Mesodermal cell (in vitro differentiated cells): ENCODE data around the gene GRSF1. TPM values are rescaled to one million over a fixed set of nuclear protein-coding genes. Genes with fewer than 3 reads are reported as not detected.

Experiments used
- H3K27ac ChIP-seq: 2 replicates; pipeline ENCODE4 v1.7.0; 2013; ENCODE audit warnings: mild to moderate bottlenecking, low read depth, low read length, moderate library complexity; ENCODE audit not compliant: severe bottlenecking
- H3K36me3 ChIP-seq: 2 replicates; pipeline ENCODE4 v1.7.1; 2013; ENCODE audit warnings: mild to moderate bottlenecking, low read length, moderate library complexity; ENCODE audit not compliant: control insufficient read depth, insufficient read depth
- H3K4me1 ChIP-seq: one replicate; pipeline ENCODE4 v1.7.1; 2013; ENCODE audit warnings: mild to moderate bottlenecking, low read length; ENCODE audit not compliant: insufficient read depth, control insufficient read depth, poor library complexity, severe bottlenecking
- H3K4me3 ChIP-seq: 2 replicates; pipeline ENCODE4 v1.7.0; 2013; ENCODE audit warnings: low read length, control low read depth, mild to moderate bottlenecking; ENCODE audit not compliant: insufficient read depth, poor library complexity, severe bottlenecking; ENCODE audit errors: extremely low read depth
- H3K9me3 ChIP-seq: 2 replicates; pipeline ENCODE4 v1.7.1; 2013; ENCODE audit warnings: mild to moderate bottlenecking, low read length, moderate library complexity; ENCODE audit not compliant: control insufficient read depth
- WGBS, 2 experiments: methylation state at CpG; one replicate each; pipeline ENCODE4 v1.1.5; 2013; ENCODE audit warnings: missing lambda C conversion rate in 2 of 2; ENCODE audit not compliant: insufficient coverage in 2 of 2; 5-methylcytosine and 5-hydroxymethylcytosine counted together
- polyA plus RNA-seq, 2 experiments: library from polyadenylated mRNA; stranded (reverse); fragments of 50-300 nt; gene quantifications; one replicate each; pipeline ENCODE4 v1.2.3, GENCODE V29; 2013

The GRSF1 gene
- polyA plus RNA-seq (2013, experiment 1 of 2): 89.9 TPM
- polyA plus RNA-seq (2013, experiment 2 of 2): 98.0 TPM

DNA sequence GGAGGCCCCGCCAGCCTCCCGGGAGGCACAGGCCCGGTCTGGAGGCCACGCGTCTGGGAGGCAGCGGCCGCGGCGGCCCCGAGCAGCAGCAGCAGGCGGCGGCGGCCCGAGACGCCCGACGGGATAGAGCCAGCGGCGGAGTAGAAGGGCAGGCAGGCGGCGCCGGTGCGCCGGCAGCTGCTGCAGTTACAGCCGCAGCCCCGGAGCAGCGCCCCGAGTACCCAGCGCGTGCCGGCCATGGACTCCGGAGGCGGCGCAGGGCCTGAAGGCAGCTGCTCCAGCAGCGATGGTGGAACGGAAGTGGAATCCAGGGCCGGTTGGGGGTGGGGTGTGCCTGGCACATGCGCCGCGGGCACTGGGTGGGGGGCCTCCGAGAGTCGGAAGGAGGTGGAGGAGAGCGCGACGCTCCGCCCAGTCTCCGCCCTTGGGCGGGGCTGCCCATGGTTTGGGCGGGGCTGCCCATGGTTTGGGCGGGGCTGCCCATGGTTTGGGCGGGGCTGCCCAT lies at the start of gene GRSF1:
Gene GRSF1, minus strand, starts transcription at position 302 of the 505 bp plus-strand sequence. Its CDS starts 63 bp downstream, at position 239.
- Histone ChIP-seq H3K4me3 (peak within 1 kb of the TSS; percentile 87), H3K36me3 (peaks cover 23% of the 10 kb centered on the region), H3K9me3 (no peaks in the 10 kb centered on the region), H3K27ac (peak within 1 kb of the TSS; percentile 89), H3K4me1 (peaks cover 4% of the 10 kb centered on the region)
- WGBS, 2 experiments: 0% methylated on average over 22 to 35 of the region's 51 CpGs

DNA sequence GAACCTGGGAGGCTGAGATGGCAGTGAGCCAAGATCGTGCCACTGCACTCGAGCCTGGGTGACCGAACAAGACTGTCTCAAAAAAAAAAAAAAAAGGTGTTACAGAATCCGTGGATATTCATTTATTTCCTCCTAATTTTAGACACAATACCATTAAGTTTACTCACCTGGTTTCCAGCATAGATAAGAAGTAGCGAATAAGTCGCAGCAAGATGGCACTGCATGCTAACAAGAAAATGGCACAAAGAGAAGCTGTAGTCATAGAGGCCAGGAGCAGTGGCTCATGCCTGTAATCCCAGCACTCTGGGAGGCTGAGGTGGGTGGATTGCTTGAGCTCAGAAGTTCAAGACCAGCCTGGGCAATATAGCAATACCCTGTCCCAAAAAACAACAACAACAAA lies 45.5 kb upstream of the GRSF1 start:
- 90 to 94% methylated on average over 3 to 4 of the region's 6 CpGs for WGBS, 2 experiments
- H3K36me3 ChIP-seq: no peaks in the 10 kb centered on the region
- no peak overlapping the region for H3K27ac ChIP-seq
- no peaks in the 10 kb centered on the region for H3K4me1 ChIP-seq
- no peaks in the 10 kb centered on the region for H3K9me3 ChIP-seq
- H3K4me3 ChIP-seq: no peak overlapping the region

- Histone ChIP-seq H3K4me1 (no peaks in the 10 kb centered on the region), H3K36me3 (no peaks in the 10 kb centered on the region), H3K27ac (no peak overlapping the region), H3K4me3 (no peak overlapping the region), H3K9me3 (no peaks in the 10 kb centered on the region)
- WGBS, 2 experiments: no CpG with 5 or more reads among the region's 3 CpGs
These were observed 41.0 kb upstream of the GRSF1 start for GRCh38 chr4:70880739-70881138.

DNA sequence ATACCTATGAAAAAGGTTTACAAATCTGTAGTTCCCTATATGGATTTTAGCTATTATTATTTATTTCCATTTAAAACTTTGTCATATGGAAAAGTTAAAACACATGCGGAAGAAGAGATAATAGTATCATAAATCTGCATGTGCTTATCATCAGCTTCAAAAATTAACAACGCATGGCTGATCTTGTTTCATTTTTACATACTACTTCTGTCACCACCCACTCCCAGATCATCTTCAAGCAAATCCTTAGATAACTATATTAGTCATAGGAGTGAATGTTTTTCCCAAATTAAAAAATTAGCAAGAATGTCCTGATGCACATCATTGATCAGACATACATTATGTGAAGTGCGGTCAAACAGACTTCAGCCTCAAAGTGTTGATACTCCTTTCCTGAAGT lies 37.9 kb upstream of the GRSF1 start:
- Histone ChIP-seq H3K27ac (no peak overlapping the region), H3K4me1 (no peaks in the 10 kb centered on the region), H3K36me3 (no peaks in the 10 kb centered on the region), H3K4me3 (no peak overlapping the region), H3K9me3 (no peaks in the 10 kb centered on the region)
- no CpG with 5 or more reads among the region's 3 CpGs for WGBS, 2 experiments

DNA sequence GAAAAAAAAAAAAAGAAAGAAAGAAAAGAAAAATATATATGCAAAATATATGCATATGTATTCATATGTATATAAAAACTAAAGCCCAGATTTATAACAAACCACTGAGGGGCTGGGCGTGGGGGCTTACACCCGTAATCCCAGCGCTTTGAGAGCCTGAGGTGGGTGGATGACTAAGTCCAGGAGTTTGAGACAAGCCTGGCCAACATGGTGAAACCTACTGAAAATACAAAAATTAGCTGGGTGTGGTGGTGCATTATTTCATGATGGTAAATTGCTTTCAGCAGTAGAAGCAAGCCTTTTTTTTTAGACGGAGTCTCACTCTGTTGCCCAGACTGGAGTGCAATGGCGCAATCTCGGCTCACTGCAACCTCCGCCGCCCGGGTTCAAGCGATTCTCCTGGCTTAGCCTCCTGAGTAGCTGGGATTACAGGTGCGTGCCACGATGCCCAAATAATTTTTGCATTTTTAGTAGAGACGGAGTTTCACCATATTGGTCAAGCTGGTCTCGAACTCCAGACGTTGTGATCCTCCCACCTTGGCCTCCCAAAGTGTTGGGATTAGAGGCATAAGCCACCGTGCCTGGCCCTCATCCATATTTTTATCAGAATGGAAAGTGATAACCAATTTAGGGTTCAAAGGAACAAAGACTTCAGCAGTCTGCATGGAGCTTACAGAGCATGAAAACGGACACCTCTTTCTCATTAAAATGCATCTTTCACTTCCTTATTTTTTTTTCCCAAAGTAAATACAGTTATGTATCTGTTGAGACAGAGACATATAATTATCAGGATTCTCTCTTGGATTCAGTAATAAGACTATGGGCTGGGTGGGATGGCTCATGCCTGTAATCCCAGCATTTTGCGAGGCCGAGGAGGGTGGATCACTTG lies 34.8 kb upstream of the GRSF1 start:
- no peak overlapping the region for H3K27ac ChIP-seq
- 90 to 93% methylated on average over 14 to 15 of the region's 19 CpGs for WGBS, 2 experiments
- H3K4me3 ChIP-seq: no peak overlapping the region
- H3K4me1 ChIP-seq: no peaks in the 10 kb centered on the region
- no peaks in the 10 kb centered on the region for H3K9me3 ChIP-seq
- H3K36me3 ChIP-seq: no peaks in the 10 kb centered on the region

- WGBS, 2 experiments: 100% methylated on average over 1 of the region's 3 CpGs; no CpG with 5 or more reads in 1 of the 2 experiments
- no peak overlapping the region for H3K4me3 ChIP-seq
- no peak overlapping the region for H3K27ac ChIP-seq
- no peaks in the 10 kb centered on the region for H3K9me3 ChIP-seq
- H3K4me1 ChIP-seq: no peaks in the 10 kb centered on the region
- H3K36me3 ChIP-seq: no peaks in the 10 kb centered on the region
These were observed 33.5 kb upstream of the GRSF1 start for GRCh38 chr4:70873216-70873615.

- H3K36me3 ChIP-seq: no peaks in the 10 kb centered on the region
These were observed 29.1 kb upstream of the GRSF1 start for GRCh38 chr4:70868778-70869177.

DNA sequence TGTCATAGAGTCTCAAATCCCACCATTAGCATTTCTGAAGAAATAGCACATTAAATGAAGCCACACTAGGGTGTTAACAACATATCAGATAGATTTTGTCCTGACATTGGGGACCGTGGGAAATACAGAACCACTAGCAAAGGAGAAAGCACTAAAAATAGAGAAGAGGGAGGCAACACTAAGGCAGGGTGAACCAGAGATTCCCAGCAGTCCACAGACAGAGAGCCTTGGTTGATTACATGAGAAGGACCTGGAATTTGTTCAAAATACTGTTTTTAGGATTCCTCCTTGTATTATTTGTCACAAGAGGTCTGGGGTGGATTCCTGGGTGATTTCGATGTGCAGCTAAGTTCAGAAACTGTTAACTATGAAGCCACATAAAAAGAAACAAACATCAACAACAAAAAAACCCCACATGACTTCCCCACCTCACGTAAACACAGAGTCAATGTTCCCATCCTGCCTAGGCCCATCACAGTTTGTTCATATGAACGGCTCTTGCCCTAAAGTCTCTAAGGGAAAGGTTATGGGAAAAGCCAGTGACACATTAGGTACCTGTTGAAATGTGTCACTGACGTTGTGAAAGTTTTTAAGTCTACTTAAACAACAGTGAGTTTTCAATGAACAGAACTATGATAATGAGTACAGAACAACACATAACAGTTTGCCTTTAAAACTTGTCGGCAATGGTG lies 23.6 kb upstream of the GRSF1 start:
- Histone ChIP-seq H3K9me3 (no peaks in the 10 kb centered on the region), H3K4me3 (no peak overlapping the region), H3K4me1 (no peaks in the 10 kb centered on the region), H3K27ac (no peak overlapping the region), H3K36me3 (no peaks in the 10 kb centered on the region)
- WGBS, 2 experiments: 50 to 62% methylated on average over 2 to 3 of the region's 6 CpGs

More at GRCh38 chr4:70868778-70869177, 29.1 kb upstream of the GRSF1 start:
- Histone ChIP-seq H3K9me3 (no peaks in the 10 kb centered on the region), H3K4me1 (no peaks in the 10 kb centered on the region), H3K4me3 (no peak overlapping the region), H3K27ac (no peak overlapping the region)

GRCh38 chr4:70859066-70859465 lies 19.4 kb upstream of the GRSF1 start:
- H3K36me3 ChIP-seq: no peaks in the 10 kb centered on the region
- H3K4me3 ChIP-seq: no peak overlapping the region
- H3K9me3 ChIP-seq: no peaks in the 10 kb centered on the region
- no peak overlapping the region for H3K27ac ChIP-seq
- H3K4me1 ChIP-seq: no peaks in the 10 kb centered on the region
- WGBS, 2 experiments: 100% methylated on average over 1 of the region's 1 CpG

DNA sequence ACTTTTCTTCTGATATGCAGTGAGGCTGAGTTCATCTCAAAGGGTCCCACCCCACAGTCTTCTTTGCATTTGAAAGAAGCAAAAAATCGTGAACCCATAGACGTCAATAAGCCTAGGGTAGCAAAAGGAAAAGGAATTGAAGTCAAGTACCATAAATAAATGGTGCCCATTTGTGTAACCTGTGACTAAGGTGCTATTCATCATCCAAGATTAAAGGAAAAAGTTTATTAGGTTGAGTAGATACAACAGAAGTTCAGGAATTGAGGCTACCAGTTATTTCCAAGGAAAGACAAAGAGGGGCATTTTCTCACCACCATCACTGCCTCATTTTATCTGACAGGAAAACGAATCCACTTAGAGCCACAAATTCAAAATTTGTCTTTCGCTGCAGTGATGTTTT lies 18.8 kb upstream of the GRSF1 start:
- WGBS, 2 experiments: 40% methylated on average over 1 to 2 of the region's 4 CpGs
- no peaks in the 10 kb centered on the region for H3K36me3 ChIP-seq
- H3K9me3 ChIP-seq: no peaks in the 10 kb centered on the region
- H3K4me1 ChIP-seq: no peaks in the 10 kb centered on the region
- no peak overlapping the region for H3K4me3 ChIP-seq
- no peak overlapping the region for H3K27ac ChIP-seq
